ENCODE measurements around the gene SMCO2. TPM values are rescaled to one million over a fixed set of nuclear protein-coding genes. Genes with fewer than 3 reads are reported as not detected.

Gene SMCO2
- total and polyA plus RNA-seq, 2 of the 8 experiments (the other 6 are each of a cell fraction or from before 2014, with no cell fraction given), result 0.24 to 0.80 TPM

DNA sequence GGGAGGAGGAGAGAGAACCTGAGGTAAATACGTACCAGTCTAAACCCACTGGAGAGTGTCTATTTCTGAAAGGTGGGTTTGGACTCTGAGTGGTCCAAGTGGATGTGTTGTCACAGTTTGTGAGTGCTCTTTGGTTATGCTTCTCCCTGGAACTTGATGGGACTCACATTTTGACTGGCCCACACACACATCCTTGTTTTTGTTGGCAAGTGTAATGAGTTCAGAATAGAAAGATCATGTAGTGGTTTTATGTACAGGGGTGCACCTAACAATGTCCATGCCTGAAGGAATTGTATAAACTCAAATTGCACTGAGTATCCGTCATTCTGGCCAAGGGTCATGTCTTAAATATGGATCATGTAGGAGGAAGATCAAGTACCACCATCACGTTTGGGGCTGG lies 82.3 kb downstream of the SMCO2 start:
- FAIRE-seq (no peak), DNase-seq (ENCODE audit: low read depth in 1 of 2, low spot score in 2 of 2) (no peak)
- ChIA-PET POLR2A (ENCODE audit: partially characterized antibody) (no interaction called here), CTCF (ENCODE audit: partially characterized antibody) (interaction anchor here (1.2 kb wide), 1 partner anchor 30 kb away, joined by 5 read pairs; no protein-coding TSS in a partner anchor)
- H3K4me3 ChIP-seq (ENCODE audit: extremely low read depth in 1 of 4, insufficient read depth in 2 of 4, low read depth in 3 of 4, low read length in 4 of 4), result no peak overlapping the region
- peaks cover 0 to 40% of the 10 kb centered on the region in 2 experiments; a peak in 3 of 4 replicates for H3K79me2 ChIP-seq (ENCODE audit: control insufficient read depth in 1 of 2, insufficient read depth in 2 of 2, low read length in 2 of 2)
- H2BK15ac ChIP-seq (ENCODE audit: low read length), result no peak overlapping the region
- H3K23ac ChIP-seq (ENCODE audit: insufficient read length), result no peak overlapping the region
- no peak overlapping the region for H2AFZ ChIP-seq (ENCODE audit: low read length)
- H3K9me3 ChIP-seq (ENCODE audit: insufficient read depth in 2 of 2, low read depth in 1 of 2, low read length in 1 of 2), result no peaks in the 10 kb centered on the region
- H3K4me2 ChIP-seq (ENCODE audit: insufficient read depth in 1 of 2, low read depth in 2 of 2, low read length in 2 of 2), result no peak overlapping the region
- H3K56ac ChIP-seq (replicated peaks; ENCODE audit: insufficient read length, low read depth, low read length), result no peak overlapping the region
- H2BK20ac ChIP-seq (ENCODE audit: low read length), result no peak overlapping the region
- H3K18ac ChIP-seq (ENCODE audit: extremely low read depth, low read length), result no peak overlapping the region
- H4K91ac ChIP-seq (replicated peaks; ENCODE audit: insufficient read length, low read length), result no peak overlapping the region
- H3K14ac ChIP-seq (ENCODE audit: insufficient read length), result no peak overlapping the region
- H3K4ac ChIP-seq (replicated peaks; ENCODE audit: insufficient read length, low read depth, low read length), result no peak overlapping the region
- no peak overlapping the region for H3K9ac ChIP-seq (replicated peaks in 1 of 4; ENCODE audit: extremely low read depth in 1 of 4, low read depth in 3 of 4, low read length in 3 of 4)
- no peaks in the 10 kb centered on the region; the same call in 1 of the 2 replicates for H3K79me1 ChIP-seq (ENCODE audit: low read depth, low read length)
- no peak overlapping the region for H2BK120ac ChIP-seq (replicated peaks; ENCODE audit: low read depth, low read length)
- H3K27ac ChIP-seq (ENCODE audit: low read depth, low read length), result no peak overlapping the region
- H2AK5ac ChIP-seq (ENCODE audit: low read depth, low read length), result no peak overlapping the region
- peaks cover 4% of the 10 kb centered on the region for H3K23me2 ChIP-seq (ENCODE audit: low read depth, low read length)
- H4K20me1 ChIP-seq (replicated peaks in 1 of 2; ENCODE audit: control insufficient read depth in 1 of 2, insufficient read depth in 2 of 2, low read length in 2 of 2), result peaks cover 3% of the 10 kb centered on the region in 2 experiments
- no peak overlapping the region for H2BK12ac ChIP-seq (ENCODE audit: low read depth, low read length)
- H2BK5ac ChIP-seq (ENCODE audit: low read depth, low read length), result no peak overlapping the region
- H4K5ac ChIP-seq (ENCODE audit: insufficient read length, low read depth, low read length), result no peak overlapping the region
- no peak overlapping the region for H4K8ac ChIP-seq (ENCODE audit: extremely low read depth, insufficient read depth, low read length)
- 94% methylated on average over 3 of the region's 3 CpGs; no CpG with 5 or more reads in 1 of the 2 experiments for WGBS, 2 experiments (ENCODE audit: extremely low coverage in 1 of 2, insufficient coverage in 1 of 2, insufficient read length in 1 of 2, insufficient replicate concordance in 2 of 2, low coverage in 1 of 2, low lambda C conversion rate in 2 of 2, missing lambda C conversion rate in 1 of 2)
- H3K4me1 ChIP-seq (replicated peaks in 1 of 4; ENCODE audit: control insufficient read depth in 3 of 4, insufficient read depth in 4 of 4, low read length in 3 of 4), result peaks cover 0 to 8% (median under 1%) of the 10 kb centered on the region in 4 experiments; a peak in 2 of 7 replicates
- peaks cover 0 to 3% (median under 1%) of the 10 kb centered on the region in 4 experiments; a peak in 2 of 7 replicates for H3K27me3 ChIP-seq (replicated peaks in 1 of 4; ENCODE audit: control insufficient read depth in 3 of 4, extremely low read depth in 1 of 4, insufficient read depth in 3 of 4, low read length in 3 of 4)
- H3K36me3 ChIP-seq (ENCODE audit: control insufficient read depth in 2 of 4, insufficient read depth in 4 of 4, low read length in 3 of 4), result no peaks in the 10 kb centered on the region
- TF ChIP-seq YY1 (IDR thresholded peaks at IDR 0.05; ENCODE audit: low read depth, low read length) (no peak), TEAD4 (IDR thresholded peaks at IDR 0.05; ENCODE audit: low read depth, low read length) (no peak), ZNF274 (IDR thresholded peaks at IDR 0.05; ENCODE audit: borderline replicate concordance, extremely low read depth, low read length) (no peak), BACH1 (IDR thresholded peaks at IDR 0.05; ENCODE audit: low read length) (no peak), KDM1A (IDR thresholded peaks at IDR 0.05; ENCODE audit: borderline replicate concordance, low read length) (no peak), SIX5 (IDR thresholded peaks at IDR 0.05; ENCODE audit: low read depth, low read length) (no peak), RFX5 (IDR thresholded peaks at IDR 0.05; ENCODE audit: borderline replicate concordance, low read depth, low read length) (no peak), HDAC6 (IDR thresholded peaks at IDR 0.05; ENCODE audit: low read depth, low read length) (no peak), TAF1 (IDR thresholded peaks at IDR 0.05; ENCODE audit: low read depth, low read length) (no peak), MAFK (IDR thresholded peaks at IDR 0.05; ENCODE audit: low read depth, low read length) (no peak), GTF2F1 (IDR thresholded peaks at IDR 0.05; ENCODE audit: borderline replicate concordance, low read depth, low read length) (no peak), SRF (IDR thresholded peaks at IDR 0.05; ENCODE audit: low read depth, low read length) (no peak), GABPA (IDR thresholded peaks at IDR 0.05; ENCODE audit: borderline replicate concordance, insufficient read depth, low read length) (no peak)

Data from H1 (cell line).